Keratinocyte (primary cell): ENCODE data around the gene LHX4. TPM values are rescaled to one million over a fixed set of nuclear protein-coding genes. Genes with fewer than 3 reads are reported as not detected.

Source experiments
- DNase-seq: peaks from one replicate; pipeline ENCODE4 v3.0.0-alpha.2; 2011; ENCODE audit warnings: low read depth, missing footprints, low spot score
- FAIRE-seq: peaks from 2 replicates; lab custom pipeline; 2011; peaks lifted over from hg19 to GRCh38; lab: Jason Lieb, UNC
- H2AFZ ChIP-seq: 2 replicates; pipeline ENCODE4 v1.6.0; 2012; ENCODE audit warnings: low read length, control low read depth, inconsistent platforms; ENCODE audit not compliant: control insufficient read depth
- H3K27ac ChIP-seq: 2 replicates; pipeline ENCODE4 v1.5.1; 2011; ENCODE audit warnings: low read length; ENCODE audit not compliant: control insufficient read depth, insufficient read depth
- H3K27me3 ChIP-seq: 3 replicates; pipeline ENCODE4 v1.6.0; 2011; ENCODE audit warnings: low read length; ENCODE audit not compliant: control insufficient read depth, insufficient read depth; ENCODE audit errors: extremely low read depth
- H3K36me3 ChIP-seq, 2 experiments: 2 replicates in 1 of 2; 3 replicates in 1 of 2; pipeline ENCODE4 v1.5.1; 2011; ENCODE audit warnings: low read length in 2 of 2, mild to moderate bottlenecking in 1 of 2; ENCODE audit not compliant: control insufficient read depth in 2 of 2, insufficient read depth in 2 of 2; ENCODE audit errors: extremely low read depth in 1 of 2
- H3K4me1 ChIP-seq: 3 replicates; pipeline ENCODE4 v1.5.1; 2011; ENCODE audit warnings: low read length; ENCODE audit not compliant: control insufficient read depth, insufficient read depth; ENCODE audit errors: extremely low read depth
- H3K4me2 ChIP-seq: 3 replicates; pipeline ENCODE4 v1.6.0; 2011; ENCODE audit warnings: low read depth, low read length; ENCODE audit not compliant: control insufficient read depth, insufficient read depth; ENCODE audit errors: extremely low read depth
- H3K4me3 ChIP-seq, 3 experiments: fragments of 200-600 bp in 1 of 3; sonication (generic) in 1 of 3; 2 replicates in 2 of 3; 3 replicates in 1 of 3; pipeline ENCODE4 v1.5.1; 2011 to 2016; ENCODE audit warnings: low read length in 3 of 3, mild to moderate bottlenecking in 3 of 3, control low read depth in 2 of 3, inconsistent platforms in 1 of 3, low read depth in 1 of 3, mixed read lengths in 1 of 3, mixed run types in 1 of 3, moderate library complexity in 1 of 3; ENCODE audit not compliant: control insufficient read depth in 2 of 3, insufficient read depth in 2 of 3; ENCODE audit errors: extremely low read depth in 1 of 3
- H3K79me2 ChIP-seq: 2 replicates; pipeline ENCODE4 v1.6.0; 2012; ENCODE audit warnings: low read length; ENCODE audit not compliant: control insufficient read depth, insufficient read depth
- H3K9ac ChIP-seq: 3 replicates; pipeline ENCODE4 v1.6.0; 2011; ENCODE audit warnings: low read length; ENCODE audit not compliant: control insufficient read depth, insufficient read depth; ENCODE audit errors: extremely low read depth
- H3K9me1 ChIP-seq: 3 replicates; pipeline ENCODE4 v1.6.0; 2011; ENCODE audit warnings: low read length; ENCODE audit not compliant: control insufficient read depth, insufficient read depth; ENCODE audit errors: extremely low read depth
- H3K9me3 ChIP-seq: 2 replicates; pipeline ENCODE4 v1.5.1; 2012; ENCODE audit warnings: low read depth, low read length; ENCODE audit not compliant: control insufficient read depth
- H4K20me1 ChIP-seq: 3 replicates; pipeline ENCODE4 v1.6.0; 2011; ENCODE audit warnings: low read length; ENCODE audit not compliant: control insufficient read depth, insufficient read depth; ENCODE audit errors: extremely low read depth
- EZH2 ChIP-seq: IDR thresholded peaks from one replicate; pipeline ENCODE4 v1.6.1; 2012; ENCODE audit warnings: inconsistent platforms, mild to moderate bottlenecking, low read length, moderate library complexity
- dilution Hi-C: fragments of 300-500 bp; cut with MboI; formaldehyde crosslinking; loops from one replicate; pipeline ENCODE4 v1.7.0; 2020; ENCODE audit warnings: low sequenced_read_pairs; ENCODE audit not compliant: extremely low pct_ligation_motif_present
- polyA plus RNA-seq, 5 experiments: library from polyadenylated mRNA; depleted of rRNA in 3 of 5; stranded (reverse) in 3 of 5; stranded (forward) in 1 of 5; unstranded in 1 of 5; fragments of >200 nt; gene quantifications; 1 replicate in 1 of 5; 2 replicates in 3 of 5; 3 replicates in 1 of 5; pipeline versions ENCODE4 v1.2.1 to v1.2.3, GENCODE V29; 2011 to 2012; ENCODE audit warnings: missing spikeins in 2 of 5, low read depth in 1 of 5, low replicate concordance in 1 of 5
- TF ChIP-seq, protein P1 (sequence below), 3 experiments: IDR thresholded peaks in 1 of 3; conservative IDR thresholded peaks in 1 of 3; optimal IDR thresholded peaks in 1 of 3; 2 replicates in 2 of 3; 3 replicates in 1 of 3; pipeline versions ENCODE3 to v1.5.1; 2011; ENCODE audit warnings: low read length in 3 of 3, mild to moderate bottlenecking in 3 of 3, moderate library complexity in 2 of 3, control low read depth in 1 of 3, inconsistent platforms in 1 of 3; ENCODE audit not compliant: insufficient read depth in 2 of 3; ENCODE audit errors: extremely low read depth in 1 of 3

Gene LHX4
- polyA plus RNA-seq, 1 donor (not counting 4 experiments of a cell fraction or from before 2014, with no cell fraction given), result not detected

DNA sequence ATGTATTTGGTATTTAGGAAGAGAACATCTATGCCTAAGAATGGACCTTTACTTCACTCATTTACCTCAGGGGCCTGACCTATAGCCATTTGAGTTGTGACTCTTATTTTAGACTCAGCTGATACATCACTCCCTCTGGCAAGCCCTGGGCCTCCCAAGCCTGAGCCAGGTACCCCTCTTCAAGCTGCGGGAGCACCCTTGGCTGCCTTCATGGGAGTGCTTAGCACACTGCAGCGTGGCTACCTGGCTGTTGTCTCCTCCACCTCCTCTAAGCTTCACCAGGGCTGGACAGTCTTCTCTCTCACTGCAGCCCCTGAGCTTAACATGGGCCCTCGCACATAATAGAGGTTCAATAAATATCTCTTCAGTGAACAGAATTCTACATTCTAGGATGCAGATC is 23.5 kb upstream of the LHX4 start:
- H4K20me1 ChIP-seq, result no peaks in the 10 kb centered on the region
- TF ChIP-seq EZH2, result no peak
- no peaks in the 10 kb centered on the region for H3K27me3 ChIP-seq
- no peaks in the 10 kb centered on the region for H3K79me2 ChIP-seq
- DNase-seq, result no peak
- H3K9me3 ChIP-seq, result no peaks in the 10 kb centered on the region
- H2AFZ ChIP-seq, result no peak overlapping the region
- dilution Hi-C loops, result no loop called here
- H3K9me1 ChIP-seq, result no peaks in the 10 kb centered on the region
- no peak overlapping the region for H3K9ac ChIP-seq
- peaks cover 6% of the 10 kb centered on the region for H3K4me1 ChIP-seq
- H3K4me2 ChIP-seq, result no peak overlapping the region
- no peak for FAIRE-seq
- H3K36me3 ChIP-seq, result no peaks in the 10 kb centered on the region
- no peak overlapping the region for H3K27ac ChIP-seq
- H3K4me3 ChIP-seq, result no peak overlapping the region

DNA sequence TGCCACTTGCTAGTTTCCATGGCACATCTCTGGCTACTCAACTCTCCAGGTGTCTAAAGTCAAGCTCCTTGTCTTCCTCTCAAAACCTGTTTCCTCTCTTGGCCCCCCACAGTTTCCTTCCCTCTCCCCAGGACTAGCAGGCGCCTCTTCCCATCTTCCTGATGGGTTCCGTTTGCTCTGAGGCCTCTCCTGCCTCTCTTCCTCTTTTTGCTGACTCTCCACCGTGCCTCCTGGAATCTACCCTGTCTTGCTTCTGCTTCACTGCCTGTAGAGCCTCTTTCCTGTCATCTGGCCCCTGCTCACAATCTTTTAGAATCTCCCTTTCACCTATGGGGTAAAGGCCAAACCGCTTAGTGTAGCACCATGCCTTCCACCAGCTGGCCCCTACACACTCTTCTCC is 21.8 kb upstream of the LHX4 start:
- DNase-seq (no peak), FAIRE-seq (no peak)
- dilution Hi-C loops, result no loop called here
- Histone ChIP-seq H2AFZ (no peak overlapping the region), H3K4me3 (no peak overlapping the region), H3K9ac (no peak overlapping the region), H3K4me1 (peaks cover 6% of the 10 kb centered on the region), H3K27me3 (no peaks in the 10 kb centered on the region), H3K9me1 (no peaks in the 10 kb centered on the region), H3K27ac (no peak overlapping the region), H3K36me3 (no peaks in the 10 kb centered on the region), H4K20me1 (no peaks in the 10 kb centered on the region), H3K4me2 (no peak overlapping the region), H3K9me3 (no peaks in the 10 kb centered on the region), H3K79me2 (no peaks in the 10 kb centered on the region)
- TF ChIP-seq, protein P1, sequence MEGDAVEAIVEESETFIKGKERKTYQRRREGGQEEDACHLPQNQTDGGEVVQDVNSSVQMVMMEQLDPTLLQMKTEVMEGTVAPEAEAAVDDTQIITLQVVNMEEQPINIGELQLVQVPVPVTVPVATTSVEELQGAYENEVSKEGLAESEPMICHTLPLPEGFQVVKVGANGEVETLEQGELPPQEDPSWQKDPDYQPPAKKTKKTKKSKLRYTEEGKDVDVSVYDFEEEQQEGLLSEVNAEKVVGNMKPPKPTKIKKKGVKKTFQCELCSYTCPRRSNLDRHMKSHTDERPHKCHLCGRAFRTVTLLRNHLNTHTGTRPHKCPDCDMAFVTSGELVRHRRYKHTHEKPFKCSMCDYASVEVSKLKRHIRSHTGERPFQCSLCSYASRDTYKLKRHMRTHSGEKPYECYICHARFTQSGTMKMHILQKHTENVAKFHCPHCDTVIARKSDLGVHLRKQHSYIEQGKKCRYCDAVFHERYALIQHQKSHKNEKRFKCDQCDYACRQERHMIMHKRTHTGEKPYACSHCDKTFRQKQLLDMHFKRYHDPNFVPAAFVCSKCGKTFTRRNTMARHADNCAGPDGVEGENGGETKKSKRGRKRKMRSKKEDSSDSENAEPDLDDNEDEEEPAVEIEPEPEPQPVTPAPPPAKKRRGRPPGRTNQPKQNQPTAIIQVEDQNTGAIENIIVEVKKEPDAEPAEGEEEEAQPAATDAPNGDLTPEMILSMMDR (optimal IDR thresholded peaks at IDR 0.05 in 1 of 3, IDR thresholded peaks at IDR 0.05 in 1 of 3, conservative IDR thresholded peaks at IDR 0.05 in 1 of 3; ENCODE audit: extremely low read depth in 1 of 3, insufficient read depth in 2 of 3, low read length in 3 of 3), result no peak
- no peak for TF ChIP-seq EZH2

DNA sequence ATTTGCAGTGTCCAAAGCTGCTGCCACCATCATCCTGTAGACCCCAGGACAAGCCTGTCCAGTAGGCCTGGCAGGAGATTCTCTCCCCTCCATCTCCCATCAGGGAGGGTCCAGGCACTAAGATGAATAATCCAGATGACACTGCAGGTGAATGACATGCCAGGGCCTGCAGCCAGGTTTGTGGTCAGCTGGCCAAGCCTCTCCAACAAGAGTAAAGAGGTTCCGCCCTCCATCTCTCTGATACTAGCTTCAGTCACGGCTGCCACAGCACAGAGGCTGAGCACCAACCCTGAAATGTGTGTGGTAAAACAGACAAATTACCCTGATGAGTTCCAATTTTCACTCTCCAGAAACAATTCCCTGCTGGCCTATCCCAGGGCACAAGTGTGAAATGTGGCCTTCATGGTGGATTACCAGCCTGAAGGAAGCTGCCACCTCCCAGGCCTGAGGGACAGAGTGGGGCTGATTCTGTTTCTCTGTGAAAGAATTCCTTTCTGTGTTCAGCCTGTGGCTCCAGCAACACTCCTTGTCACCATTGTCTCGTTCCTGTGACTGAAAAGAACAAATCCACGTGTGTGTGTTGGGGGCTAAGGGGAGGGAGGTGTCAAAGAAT is 19.9 kb upstream of the LHX4 start:
- FAIRE-seq (no peak), DNase-seq (no peak)
- no peak overlapping the region for H2AFZ ChIP-seq
- H3K4me2 ChIP-seq, result no peak overlapping the region
- no peaks in the 10 kb centered on the region for H3K36me3 ChIP-seq
- H3K4me1 ChIP-seq, result peaks cover 6% of the 10 kb centered on the region
- H3K27ac ChIP-seq, result no peak overlapping the region
- no peaks in the 10 kb centered on the region for H3K9me1 ChIP-seq
- H3K79me2 ChIP-seq, result no peaks in the 10 kb centered on the region
- dilution Hi-C loops, result no loop called here
- no peak overlapping the region for H3K4me3 ChIP-seq
- H3K9me3 ChIP-seq, result no peaks in the 10 kb centered on the region
- no peak for TF ChIP-seq EZH2
- TF ChIP-seq, protein P1 (optimal IDR thresholded peaks at IDR 0.05 in 1 of 3, IDR thresholded peaks at IDR 0.05 in 1 of 3, conservative IDR thresholded peaks at IDR 0.05 in 1 of 3; ENCODE audit: extremely low read depth in 1 of 3, insufficient read depth in 2 of 3, low read length in 3 of 3), result no peak
- H4K20me1 ChIP-seq, result no peaks in the 10 kb centered on the region
- H3K9ac ChIP-seq, result no peak overlapping the region
- H3K27me3 ChIP-seq, result no peaks in the 10 kb centered on the region
